H1 (cell line): Measurements from ENCODE around the gene ZNF644. TPM values are rescaled to one million over a fixed set of nuclear protein-coding genes. Genes with fewer than 3 reads are reported as not detected.

Experiments
- CTCF ChIA-PET: fragments of 300-600 bp; sonication (Branson Sonifier 250); formaldehyde crosslinking; loops from one replicate; lab custom pipeline; 2021; ENCODE audit not compliant: partially characterized antibody; lab: Charles Lee
- POLR2A ChIA-PET: fragments of 300-600 bp; sonication (Branson Sonifier 250); formaldehyde crosslinking; loops from one replicate; lab custom pipeline; 2021; ENCODE audit warnings: inconsistent platforms; ENCODE audit not compliant: partially characterized antibody; lab: Charles Lee
- DNase-seq, 2 experiments: peaks; one replicate each; pipeline versions ENCODE4 v3.0.0 to v3.0.0-alpha.2; 2010 to 2022; ENCODE audit warnings: low spot score in 2 of 2, low read depth in 1 of 2, mixed read lengths in 1 of 2
- FAIRE-seq: peaks from 2 replicates; lab custom pipeline; 2011; peaks lifted over from hg19 to GRCh38; lab: Jason Lieb, UNC
- H2AFZ ChIP-seq: 2 replicates; pipeline ENCODE4 v1.8.1; 2012; ENCODE audit warnings: low read length, inconsistent platforms
- H2AK5ac ChIP-seq: 2 replicates; pipeline ENCODE4 v1.6.1; 2013; ENCODE audit warnings: low read depth, low read length
- H2BK120ac ChIP-seq: replicated peaks from 2 replicates; pipeline ENCODE3; 2013; ENCODE audit warnings: low read depth, low read length, inconsistent platforms
- H2BK12ac ChIP-seq: 2 replicates; pipeline ENCODE4 v1.6.1; 2013; ENCODE audit warnings: low read depth, low read length
- H2BK15ac ChIP-seq: 2 replicates; pipeline ENCODE4 v1.6.1; 2013; ENCODE audit warnings: low read length
- H2BK20ac ChIP-seq: 2 replicates; pipeline ENCODE4 v1.6.1; 2013; ENCODE audit warnings: low read length
- H2BK5ac ChIP-seq: 2 replicates; pipeline ENCODE4 v1.6.1; 2013; ENCODE audit warnings: low read depth, low read length
- H3K14ac ChIP-seq: 2 replicates; pipeline ENCODE4 v1.6.1; 2013; ENCODE audit warnings: inconsistent platforms; ENCODE audit not compliant: insufficient read length
- H3K18ac ChIP-seq: 2 replicates; pipeline ENCODE4 v1.6.1; 2013; ENCODE audit warnings: low read length; ENCODE audit errors: extremely low read depth
- H3K23ac ChIP-seq: 2 replicates; pipeline ENCODE4 v1.6.1; 2013; ENCODE audit warnings: inconsistent platforms; ENCODE audit not compliant: insufficient read length
- H3K23me2 ChIP-seq: 2 replicates; pipeline ENCODE4 v1.6.1; 2013; ENCODE audit warnings: low read depth, low read length
- H3K27ac ChIP-seq: 2 replicates; pipeline ENCODE4 v1.6.1; 2011; ENCODE audit warnings: low read depth, low read length, inconsistent platforms
- H3K27me3 ChIP-seq, 4 experiments: replicated peaks in 1 of 4; 1 replicate in 1 of 4; 2 replicates in 3 of 4; pipeline versions ENCODE4 v1.6.1 to v1.8.1; 2011 to 2013; ENCODE audit warnings: low read length in 3 of 4, mild to moderate bottlenecking in 3 of 4, inconsistent platforms in 2 of 4, mixed read lengths in 2 of 4, moderate library complexity in 1 of 4; ENCODE audit not compliant: control insufficient read depth in 3 of 4, insufficient read depth in 3 of 4; ENCODE audit errors: extremely low read depth in 1 of 4
- H3K36me3 ChIP-seq, 4 experiments: 2 replicates each; pipeline versions ENCODE4 v1.6.1 to v1.8.1; 2011 to 2013; ENCODE audit warnings: mild to moderate bottlenecking in 4 of 4, low read length in 3 of 4, moderate library complexity in 2 of 4, control low read depth in 1 of 4, inconsistent platforms in 1 of 4; ENCODE audit not compliant: insufficient read depth in 4 of 4, control insufficient read depth in 2 of 4
- H3K4ac ChIP-seq: replicated peaks from 2 replicates; pipeline ENCODE3; 2013; ENCODE audit warnings: low read length, low read depth, mixed read lengths, inconsistent platforms; ENCODE audit not compliant: insufficient read length
- H3K4me1 ChIP-seq, 4 experiments: replicated peaks in 1 of 4; 1 replicate in 1 of 4; 2 replicates in 3 of 4; pipeline versions ENCODE4 v1.6.1 to v1.8.1; 2011 to 2013; ENCODE audit warnings: low read length in 3 of 4, inconsistent platforms in 2 of 4, mixed read lengths in 1 of 4; ENCODE audit not compliant: insufficient read depth in 4 of 4, control insufficient read depth in 3 of 4
- H3K4me2 ChIP-seq, 2 experiments: 2 replicates each; pipeline versions ENCODE4 v1.6.1 to v1.8.1; 2011 to 2013; ENCODE audit warnings: low read depth in 2 of 2, low read length in 2 of 2, control low read depth in 1 of 2, inconsistent platforms in 1 of 2, mild to moderate bottlenecking in 1 of 2; ENCODE audit not compliant: insufficient read depth in 1 of 2
- H3K4me3 ChIP-seq, 4 experiments: fragments of 200-600, 300-600 bp in 1 of 4; sonication (generic), shearing (Covaris generic), sonication (Bioruptor Twin) in 1 of 4; 2 replicates each; pipeline versions ENCODE4 v1.5.1 to v1.8.1; 2011 to 2016; ENCODE audit warnings: low read length in 4 of 4, low read depth in 3 of 4, control low read depth in 2 of 4, inconsistent platforms in 2 of 4, mild to moderate bottlenecking in 2 of 4, mixed read lengths in 1 of 4, moderate library complexity in 1 of 4; ENCODE audit not compliant: insufficient read depth in 2 of 4; ENCODE audit errors: extremely low read depth in 1 of 4
- H3K56ac ChIP-seq: replicated peaks from 2 replicates; pipeline ENCODE3; 2013; ENCODE audit warnings: low read depth, mild to moderate bottlenecking, mixed read lengths, low read length, inconsistent platforms; ENCODE audit not compliant: insufficient read length
- H3K79me1 ChIP-seq: 2 replicates; pipeline ENCODE4 v1.6.1; 2013; ENCODE audit warnings: low read depth, low read length, control low read depth
- H3K79me2 ChIP-seq, 2 experiments: 2 replicates each; pipeline versions ENCODE4 v1.6.1 to v1.8.1; 2012 to 2013; ENCODE audit warnings: low read length in 2 of 2, mild to moderate bottlenecking in 2 of 2, inconsistent platforms in 1 of 2; ENCODE audit not compliant: insufficient read depth in 2 of 2, control insufficient read depth in 1 of 2
- H3K9ac ChIP-seq, 4 experiments: replicated peaks in 1 of 4; 1 replicate in 1 of 4; 2 replicates in 3 of 4; pipeline versions ENCODE4 v1.6.1 to v1.8.1; 2011 to 2013; ENCODE audit warnings: low read depth in 3 of 4, low read length in 3 of 4, control low read depth in 2 of 4, mild to moderate bottlenecking in 2 of 4, moderate library complexity in 2 of 4, inconsistent platforms in 1 of 4; ENCODE audit errors: extremely low read depth in 1 of 4
- H3K9me3 ChIP-seq, 2 experiments: 2 replicates each; pipeline versions ENCODE4 v1.6.1 to v1.8.1; 2012 to 2013; ENCODE audit warnings: mild to moderate bottlenecking in 2 of 2, moderate library complexity in 2 of 2, control low read depth in 1 of 2, inconsistent platforms in 1 of 2, low read depth in 1 of 2, low read length in 1 of 2, mixed read lengths in 1 of 2; ENCODE audit not compliant: insufficient read depth in 2 of 2
- H4K20me1 ChIP-seq, 2 experiments: replicated peaks in 1 of 2; 2 replicates each; pipeline versions ENCODE3 to v1.8.1; 2011 to 2013; ENCODE audit warnings: inconsistent platforms in 2 of 2, low read length in 2 of 2, mild to moderate bottlenecking in 1 of 2; ENCODE audit not compliant: insufficient read depth in 2 of 2, control insufficient read depth in 1 of 2
- H4K5ac ChIP-seq: 2 replicates; pipeline ENCODE4 v1.6.1; 2013; ENCODE audit warnings: low read length, low read depth, mixed read lengths, inconsistent platforms; ENCODE audit not compliant: insufficient read length
- H4K8ac ChIP-seq: 2 replicates; pipeline ENCODE4 v1.8.0; 2013; ENCODE audit warnings: mild to moderate bottlenecking, moderate library complexity, low read length, inconsistent platforms; ENCODE audit not compliant: insufficient read depth; ENCODE audit errors: extremely low read depth
- H4K91ac ChIP-seq: replicated peaks from 2 replicates; pipeline ENCODE3; 2013; ENCODE audit warnings: low read length, mixed read lengths, inconsistent platforms; ENCODE audit not compliant: insufficient read length
- HDAC2 ChIP-seq, 2 experiments: fragments of 300-600 bp in 1 of 2; sonication (generic) in 1 of 2; IDR thresholded peaks; 2 replicates each; pipeline ENCODE4 v1.6.1; 2011 to 2012; ENCODE audit warnings: low read depth in 2 of 2, low read length in 2 of 2, mild to moderate bottlenecking in 2 of 2, moderate library complexity in 2 of 2, borderline replicate concordance in 1 of 2, inconsistent platforms in 1 of 2
- RNF2 ChIP-seq: fragments of 200-900, 300-1000 bp; sonication (generic); IDR thresholded peaks from 2 replicates; pipeline ENCODE4 v1.7.1; 2016; ENCODE audit warnings: borderline replicate concordance, low read depth, mild to moderate bottlenecking, antibody characterized with exemption, low read length; ENCODE audit not compliant: poor library complexity, severe bottlenecking; ENCODE audit errors: missing control alignments
- SIRT6 ChIP-seq: IDR thresholded peaks from one replicate; pipeline ENCODE4 v1.7.1; 2012; ENCODE audit warnings: low read length, inconsistent platforms
- TAF1 ChIP-seq: IDR thresholded peaks from 2 replicates; pipeline ENCODE4 v1.6.1; 2011; ENCODE audit warnings: mild to moderate bottlenecking, low read depth, low read length
- polyA plus RNA-seq, 7 experiments: library from polyadenylated mRNA; depleted of rRNA in 3 of 7; stranded (reverse) in 5 of 7; unstranded in 2 of 7; fragments of >200 nt in 5 of 7; fragments of 200-250 nt in 2 of 7; gene quantifications; 1 replicate in 5 of 7; 2 replicates in 1 of 7; 4 replicates in 1 of 7; pipeline versions ENCODE4 v1.2.1 to v1.2.3, GENCODE V29; 2011 to 2013; ENCODE audit warnings: missing spikeins in 2 of 7, mixed read lengths in 2 of 7
- total RNA-seq: library from RNA; stranded (reverse); fragmentation: NEBNext Ultra II Directional; extraction: Animal tissue kit (Norgen Biotek cat#: 25700); gene quantifications from 2 replicates; pipeline ENCODE4 v1.2.1, GENCODE V29; 2021
- TF ChIP-seq, protein P1 (sequence below): IDR thresholded peaks from 2 replicates; pipeline ENCODE4 v1.6.1; 2012; ENCODE audit warnings: inconsistent platforms
- TF ChIP-seq, protein P2 (sequence below): IDR thresholded peaks from 2 replicates; pipeline ENCODE4 v1.6.1; 2012; ENCODE audit warnings: inconsistent platforms
- TF ChIP-seq, protein P3 (sequence below), 3 experiments: IDR thresholded peaks; 1 replicate in 2 of 3; 2 replicates in 1 of 3; pipeline versions ENCODE4 v1.5.1 to v1.6.1; 2011; ENCODE audit warnings: low read length in 3 of 3, mild to moderate bottlenecking in 3 of 3, inconsistent platforms in 2 of 3, low read depth in 1 of 3, moderate library complexity in 1 of 3; ENCODE audit not compliant: insufficient read depth in 1 of 3; ENCODE audit errors: control extremely low read depth in 1 of 3
- TF ChIP-seq, protein P4 (sequence below): IDR thresholded peaks from 2 replicates; pipeline ENCODE4 v1.6.1; 2012; ENCODE audit warnings: low read length, inconsistent platforms

The ZNF644 gene
- total and polyA plus RNA-seq, 2 of the 8 experiments (the other 6 are each of a cell fraction or from before 2014, with no cell fraction given), result 14.5 to 93.5 TPM

DNA sequence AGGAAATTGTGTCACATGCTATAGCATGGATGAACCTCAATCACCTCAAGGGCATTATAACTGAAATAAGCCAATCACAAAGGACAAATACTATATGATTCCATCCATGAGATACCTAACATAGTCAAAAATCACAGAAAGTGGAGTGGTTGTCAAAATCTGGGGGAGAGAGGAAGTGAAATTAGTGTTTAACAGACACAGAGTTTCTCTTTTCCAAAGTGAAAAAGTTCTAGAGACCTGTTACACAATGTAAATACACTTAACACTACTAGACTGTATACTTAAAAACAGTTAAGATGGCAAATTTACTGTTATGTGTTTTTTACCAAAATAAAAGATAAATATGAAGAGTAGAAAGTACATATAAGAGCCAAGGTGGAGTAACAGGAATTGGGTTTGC is 31.8 kb downstream of the ZNF644 start:
- Histone ChIP-seq H3K27me3 (no peaks in the 10 kb centered on the region), H2BK20ac (no peak overlapping the region), H3K27ac (no peak overlapping the region), H3K79me2 (peaks cover 37 to 100% of the 10 kb centered on the region in 2 experiments), H2BK5ac (no peak overlapping the region), H4K20me1 (peaks cover 8 to 15% of the 10 kb centered on the region in 2 experiments), H3K56ac (no peak overlapping the region), H3K36me3 (peaks cover 0 to 31% (median 16%) of the 10 kb centered on the region in 4 experiments; a peak in 4 of 8 replicates), H3K4me1 (peaks cover 0 to 9% (median 4%) of the 10 kb centered on the region in 4 experiments; a peak in 3 of 7 replicates), H3K14ac (no peak overlapping the region), H4K91ac (no peak overlapping the region), H2BK15ac (no peak overlapping the region), H3K4me2 (no peak overlapping the region), H3K4ac (no peak overlapping the region), H2BK120ac (no peak overlapping the region), H3K9ac (no peak overlapping the region), H4K5ac (no peak overlapping the region), H3K18ac (no peak overlapping the region), H4K8ac (no peak overlapping the region), H3K23ac (no peak overlapping the region), H2AFZ (no peak overlapping the region), H2BK12ac (no peak overlapping the region), H2AK5ac (no peak overlapping the region), H3K79me1 (peaks cover 7% of the 10 kb centered on the region), H3K4me3 (no peak overlapping the region), H3K23me2 (no peaks in the 10 kb centered on the region), H3K9me3 (peaks cover 20 to 24% of the 10 kb centered on the region in 2 experiments)
- no peak for FAIRE-seq
- no peak for DNase-seq
- CTCF ChIA-PET, result interaction anchor here (1.0 kb wide), 1 partner anchor 175 kb away, joined by 3 read pairs; no protein-coding TSS in a partner anchor
- POLR2A ChIA-PET, result no interaction called here
- TF ChIP-seq, protein P1, sequence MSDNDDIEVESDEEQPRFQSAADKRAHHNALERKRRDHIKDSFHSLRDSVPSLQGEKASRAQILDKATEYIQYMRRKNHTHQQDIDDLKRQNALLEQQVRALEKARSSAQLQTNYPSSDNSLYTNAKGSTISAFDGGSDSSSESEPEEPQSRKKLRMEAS, result no peak
- TF ChIP-seq, protein P2, sequence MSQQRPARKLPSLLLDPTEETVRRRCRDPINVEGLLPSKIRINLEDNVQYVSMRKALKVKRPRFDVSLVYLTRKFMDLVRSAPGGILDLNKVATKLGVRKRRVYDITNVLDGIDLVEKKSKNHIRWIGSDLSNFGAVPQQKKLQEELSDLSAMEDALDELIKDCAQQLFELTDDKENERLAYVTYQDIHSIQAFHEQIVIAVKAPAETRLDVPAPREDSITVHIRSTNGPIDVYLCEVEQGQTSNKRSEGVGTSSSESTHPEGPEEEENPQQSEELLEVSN, result no peak
- TF ChIP-seq TAF1 (no peak), HDAC2 (IDR thresholded peaks at IDR 0.05; ENCODE audit: borderline replicate concordance in 1 of 2, low read depth in 2 of 2, low read length in 2 of 2) (no peak), SIRT6 (no peak), RNF2 (no peak)
- TF ChIP-seq, protein P3, sequence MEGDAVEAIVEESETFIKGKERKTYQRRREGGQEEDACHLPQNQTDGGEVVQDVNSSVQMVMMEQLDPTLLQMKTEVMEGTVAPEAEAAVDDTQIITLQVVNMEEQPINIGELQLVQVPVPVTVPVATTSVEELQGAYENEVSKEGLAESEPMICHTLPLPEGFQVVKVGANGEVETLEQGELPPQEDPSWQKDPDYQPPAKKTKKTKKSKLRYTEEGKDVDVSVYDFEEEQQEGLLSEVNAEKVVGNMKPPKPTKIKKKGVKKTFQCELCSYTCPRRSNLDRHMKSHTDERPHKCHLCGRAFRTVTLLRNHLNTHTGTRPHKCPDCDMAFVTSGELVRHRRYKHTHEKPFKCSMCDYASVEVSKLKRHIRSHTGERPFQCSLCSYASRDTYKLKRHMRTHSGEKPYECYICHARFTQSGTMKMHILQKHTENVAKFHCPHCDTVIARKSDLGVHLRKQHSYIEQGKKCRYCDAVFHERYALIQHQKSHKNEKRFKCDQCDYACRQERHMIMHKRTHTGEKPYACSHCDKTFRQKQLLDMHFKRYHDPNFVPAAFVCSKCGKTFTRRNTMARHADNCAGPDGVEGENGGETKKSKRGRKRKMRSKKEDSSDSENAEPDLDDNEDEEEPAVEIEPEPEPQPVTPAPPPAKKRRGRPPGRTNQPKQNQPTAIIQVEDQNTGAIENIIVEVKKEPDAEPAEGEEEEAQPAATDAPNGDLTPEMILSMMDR (IDR thresholded peaks at IDR 0.05; ENCODE audit: control extremely low read depth in 1 of 3, insufficient read depth in 1 of 3, low read depth in 1 of 3, low read length in 3 of 3), result no peak
- TF ChIP-seq, protein P4, sequence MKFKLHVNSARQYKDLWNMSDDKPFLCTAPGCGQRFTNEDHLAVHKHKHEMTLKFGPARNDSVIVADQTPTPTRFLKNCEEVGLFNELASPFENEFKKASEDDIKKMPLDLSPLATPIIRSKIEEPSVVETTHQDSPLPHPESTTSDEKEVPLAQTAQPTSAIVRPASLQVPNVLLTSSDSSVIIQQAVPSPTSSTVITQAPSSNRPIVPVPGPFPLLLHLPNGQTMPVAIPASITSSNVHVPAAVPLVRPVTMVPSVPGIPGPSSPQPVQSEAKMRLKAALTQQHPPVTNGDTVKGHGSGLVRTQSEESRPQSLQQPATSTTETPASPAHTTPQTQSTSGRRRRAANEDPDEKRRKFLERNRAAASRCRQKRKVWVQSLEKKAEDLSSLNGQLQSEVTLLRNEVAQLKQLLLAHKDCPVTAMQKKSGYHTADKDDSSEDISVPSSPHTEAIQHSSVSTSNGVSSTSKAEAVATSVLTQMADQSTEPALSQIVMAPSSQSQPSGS, result no peak
